ENCODE data around the gene GLT6D1. TPM values are rescaled to one million over a fixed set of nuclear protein-coding genes. Genes with fewer than 3 reads are reported as not detected.

Gene GLT6D1
- total and polyA plus RNA-seq, 2 of the 13 experiments (the other 11 are each of a cell fraction or from before 2014, with no cell fraction given), result not detected

DNA sequence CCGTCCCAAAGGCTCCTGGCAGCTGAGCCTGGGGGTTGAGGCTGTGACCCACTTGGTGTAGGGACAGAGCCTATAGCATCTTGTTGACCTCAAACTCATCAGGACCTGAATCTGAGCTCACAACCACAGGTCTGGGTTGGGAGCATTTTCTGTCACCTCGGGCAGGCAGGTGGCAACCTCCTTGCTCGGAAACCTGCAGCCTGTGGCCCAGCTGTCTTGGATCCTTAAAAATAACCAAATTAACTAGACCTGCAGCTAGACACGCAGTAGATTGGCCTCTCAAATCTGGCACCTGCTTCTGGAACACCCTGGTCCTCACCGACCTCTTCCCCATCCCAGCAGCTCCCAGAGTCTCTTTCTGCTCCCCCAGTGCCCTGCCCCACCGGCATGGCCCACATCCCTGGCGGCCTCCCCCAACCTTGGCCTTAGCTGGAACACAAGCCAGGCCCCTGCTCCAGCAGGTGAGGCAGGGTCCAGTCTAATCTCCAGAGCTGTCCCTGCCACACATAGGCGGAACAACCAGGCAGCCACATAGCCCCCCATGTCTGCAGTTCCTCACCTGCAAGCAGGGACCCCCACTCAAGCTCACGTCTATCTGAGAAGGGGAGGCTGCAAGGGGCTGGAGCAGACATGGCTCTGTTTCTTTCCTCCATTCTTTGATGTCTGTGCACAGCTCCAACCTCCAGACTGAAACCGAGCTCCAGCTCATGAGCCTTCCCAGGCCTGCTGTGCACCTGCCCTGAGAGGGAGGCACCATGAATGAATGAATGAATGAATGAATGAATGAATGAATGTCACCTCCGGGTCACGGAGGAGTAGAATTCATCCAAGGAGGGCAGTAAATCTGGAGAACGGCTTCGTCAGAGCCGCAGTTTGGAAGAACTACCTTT, 49.5 kb downstream of the GLT6D1 start:
- no peaks in the 10 kb centered on the region for H4K20me1 ChIP-seq (ENCODE audit: insufficient read depth, low read length)
- H3K4me3 ChIP-seq (replicated peaks in 1 of 3; ENCODE audit: insufficient read depth in 1 of 3, low read depth in 2 of 3, low read length in 3 of 3), result no peak overlapping the region
- H2AFZ ChIP-seq (ENCODE audit: low read length), result no peak overlapping the region
- H3K9ac ChIP-seq (ENCODE audit: insufficient read depth, low read depth, low read length), result no peak overlapping the region
- TF ChIP-seq PHF5A (CRISPR knock-in tag; IDR thresholded peaks at IDR 0.05; ENCODE audit: low read depth, unreplicated experiment), result no peak
- TF ChIP-seq ASH2L (IDR thresholded peaks at IDR 0.05; ENCODE audit: insufficient read length, low read depth, low read length), result no peak
- TF ChIP-seq, protein P1, sequence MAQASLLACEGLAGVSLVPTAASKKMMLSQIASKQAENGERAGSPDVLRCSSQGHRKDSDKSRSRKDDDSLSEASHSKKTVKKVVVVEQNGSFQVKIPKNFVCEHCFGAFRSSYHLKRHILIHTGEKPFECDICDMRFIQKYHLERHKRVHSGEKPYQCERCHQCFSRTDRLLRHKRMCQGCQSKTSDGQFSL (CRISPR knock-in tag; IDR thresholded peaks at IDR 0.05), result no peak
- TF ChIP-seq ZNF598 (CRISPR knock-in tag; IDR thresholded peaks at IDR 0.05; ENCODE audit: borderline replicate concordance), result no peak
- no peak for TF ChIP-seq ZSCAN21 (CRISPR knock-in tag; IDR thresholded peaks at IDR 0.05; ENCODE audit: borderline replicate concordance)
- TF ChIP-seq, protein P2, sequence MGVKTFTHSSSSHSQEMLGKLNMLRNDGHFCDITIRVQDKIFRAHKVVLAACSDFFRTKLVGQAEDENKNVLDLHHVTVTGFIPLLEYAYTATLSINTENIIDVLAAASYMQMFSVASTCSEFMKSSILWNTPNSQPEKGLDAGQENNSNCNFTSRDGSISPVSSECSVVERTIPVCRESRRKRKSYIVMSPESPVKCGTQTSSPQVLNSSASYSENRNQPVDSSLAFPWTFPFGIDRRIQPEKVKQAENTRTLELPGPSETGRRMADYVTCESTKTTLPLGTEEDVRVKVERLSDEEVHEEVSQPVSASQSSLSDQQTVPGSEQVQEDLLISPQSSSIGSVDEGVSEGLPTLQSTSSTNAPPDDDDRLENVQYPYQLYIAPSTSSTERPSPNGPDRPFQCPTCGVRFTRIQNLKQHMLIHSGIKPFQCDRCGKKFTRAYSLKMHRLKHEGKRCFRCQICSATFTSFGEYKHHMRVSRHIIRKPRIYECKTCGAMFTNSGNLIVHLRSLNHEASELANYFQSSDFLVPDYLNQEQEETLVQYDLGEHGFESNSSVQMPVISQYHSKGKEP (CRISPR knock-in tag; IDR thresholded peaks at IDR 0.05), result no peak
- TF ChIP-seq HDAC2 (CRISPR knock-in tag; IDR thresholded peaks at IDR 0.05), result no peak
- TF ChIP-seq, protein P3, sequence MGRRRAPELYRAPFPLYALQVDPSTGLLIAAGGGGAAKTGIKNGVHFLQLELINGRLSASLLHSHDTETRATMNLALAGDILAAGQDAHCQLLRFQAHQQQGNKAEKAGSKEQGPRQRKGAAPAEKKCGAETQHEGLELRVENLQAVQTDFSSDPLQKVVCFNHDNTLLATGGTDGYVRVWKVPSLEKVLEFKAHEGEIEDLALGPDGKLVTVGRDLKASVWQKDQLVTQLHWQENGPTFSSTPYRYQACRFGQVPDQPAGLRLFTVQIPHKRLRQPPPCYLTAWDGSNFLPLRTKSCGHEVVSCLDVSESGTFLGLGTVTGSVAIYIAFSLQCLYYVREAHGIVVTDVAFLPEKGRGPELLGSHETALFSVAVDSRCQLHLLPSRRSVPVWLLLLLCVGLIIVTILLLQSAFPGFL (CRISPR knock-in tag; IDR thresholded peaks at IDR 0.05), result no peak
- TF ChIP-seq, protein P4, sequence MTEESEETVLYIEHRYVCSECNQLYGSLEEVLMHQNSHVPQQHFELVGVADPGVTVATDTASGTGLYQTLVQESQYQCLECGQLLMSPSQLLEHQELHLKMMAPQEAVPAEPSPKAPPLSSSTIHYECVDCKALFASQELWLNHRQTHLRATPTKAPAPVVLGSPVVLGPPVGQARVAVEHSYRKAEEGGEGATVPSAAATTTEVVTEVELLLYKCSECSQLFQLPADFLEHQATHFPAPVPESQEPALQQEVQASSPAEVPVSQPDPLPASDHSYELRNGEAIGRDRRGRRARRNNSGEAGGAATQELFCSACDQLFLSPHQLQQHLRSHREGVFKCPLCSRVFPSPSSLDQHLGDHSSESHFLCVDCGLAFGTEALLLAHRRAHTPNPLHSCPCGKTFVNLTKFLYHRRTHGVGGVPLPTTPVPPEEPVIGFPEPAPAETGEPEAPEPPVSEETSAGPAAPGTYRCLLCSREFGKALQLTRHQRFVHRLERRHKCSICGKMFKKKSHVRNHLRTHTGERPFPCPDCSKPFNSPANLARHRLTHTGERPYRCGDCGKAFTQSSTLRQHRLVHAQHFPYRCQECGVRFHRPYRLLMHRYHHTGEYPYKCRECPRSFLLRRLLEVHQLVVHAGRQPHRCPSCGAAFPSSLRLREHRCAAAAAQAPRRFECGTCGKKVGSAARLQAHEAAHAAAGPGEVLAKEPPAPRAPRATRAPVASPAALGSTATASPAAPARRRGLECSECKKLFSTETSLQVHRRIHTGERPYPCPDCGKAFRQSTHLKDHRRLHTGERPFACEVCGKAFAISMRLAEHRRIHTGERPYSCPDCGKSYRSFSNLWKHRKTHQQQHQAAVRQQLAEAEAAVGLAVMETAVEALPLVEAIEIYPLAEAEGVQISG (CRISPR knock-in tag; IDR thresholded peaks at IDR 0.05), result no peak
- TF ChIP-seq KDM5B (CRISPR knock-in tag; IDR thresholded peaks at IDR 0.05; ENCODE audit: borderline replicate concordance), result no peak
- no peak for TF ChIP-seq ZNF780A (CRISPR knock-in tag; IDR thresholded peaks at IDR 0.05)
- no peak for TF ChIP-seq MTA3 (CRISPR knock-in tag; IDR thresholded peaks at IDR 0.05)
- TF ChIP-seq ZNF672 (CRISPR knock-in tag; IDR thresholded peaks at IDR 0.05), result no peak
- TF ChIP-seq TCF7 (IDR thresholded peaks at IDR 0.05; ENCODE audit: low read depth), result no peak
- TF ChIP-seq, protein P5, sequence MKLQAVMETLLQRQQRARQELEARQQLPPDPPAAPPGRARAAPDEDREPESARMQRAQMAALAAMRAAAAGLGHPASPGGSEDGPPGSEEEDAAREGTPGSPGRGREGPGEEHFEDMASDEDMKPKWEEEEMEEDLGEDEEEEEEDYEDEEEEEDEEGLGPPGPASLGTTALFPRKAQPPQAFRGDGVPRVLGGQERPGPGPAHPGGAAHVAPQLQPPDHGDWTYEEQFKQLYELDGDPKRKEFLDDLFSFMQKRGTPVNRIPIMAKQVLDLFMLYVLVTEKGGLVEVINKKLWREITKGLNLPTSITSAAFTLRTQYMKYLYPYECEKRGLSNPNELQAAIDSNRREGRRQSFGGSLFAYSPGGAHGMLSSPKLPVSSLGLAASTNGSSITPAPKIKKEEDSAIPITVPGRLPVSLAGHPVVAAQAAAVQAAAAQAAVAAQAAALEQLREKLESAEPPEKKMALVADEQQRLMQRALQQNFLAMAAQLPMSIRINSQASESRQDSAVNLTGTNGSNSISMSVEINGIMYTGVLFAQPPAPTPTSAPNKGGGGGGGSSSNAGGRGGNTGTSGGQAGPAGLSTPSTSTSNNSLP (IDR thresholded peaks at IDR 0.05; ENCODE audit: low read depth, low read length), result no peak
- no peaks in the 10 kb centered on the region for H3K79me2 ChIP-seq (ENCODE audit: insufficient read depth, low read length)
- peaks cover 4 to 35% of the 10 kb centered on the region in 2 experiments; a peak in 4 of 5 replicates for H3K27me3 ChIP-seq (ENCODE audit: control insufficient read depth in 1 of 2, insufficient read depth in 2 of 2, low read length in 2 of 2)
- H3K27ac ChIP-seq (ENCODE audit: extremely low read length, insufficient read depth, low read length), result no peak overlapping the region
- no peak overlapping the region for H3K4me2 ChIP-seq (ENCODE audit: low read depth, low read length)
- in situ Hi-C loops (cut with HindIII; ENCODE audit: extremely low pct_ligation_motif_present, low pct_unique_long_range_greater_than_20kb) (no loop called here), intact Hi-C loops (cut with micrococcal nuclease; ENCODE audit: unreplicated experiment) (no loop called here)
- no TSS peak for BruUV-seq (replicated peaks)
- ChIA-PET CTCF (ENCODE audit: low intra/inter-chr PET ratio, low total read pairs) (no interaction called here), POLR2A (no interaction called here)
- no peaks in the 10 kb centered on the region for H3K36me3 ChIP-seq (replicated peaks in 1 of 2; ENCODE audit: control insufficient read depth in 1 of 2, insufficient read depth in 2 of 2, low read length in 2 of 2)
- DNase-seq (ENCODE audit: low spot score), result no peak
- H3K9me3 ChIP-seq (ENCODE audit: low read length), result no peaks in the 10 kb centered on the region
- WGBS (ENCODE audit: low lambda C conversion rate), result 17% methylated on average over 5 of the region's 15 CpGs
- ATAC-seq, result no peak
- FAIRE-seq, result no peak
- no peaks in the 10 kb centered on the region for H3K4me1 ChIP-seq (ENCODE audit: insufficient read depth, low read length)
